Activated CD8-positive, alpha-beta memory T cell treated with anti-CD3 and anti-CD28 coated beads, Interleukin-2, amount 50 U/mL, for 4 hours (primary cell): ENCODE data around the gene HOXD12.

Experiments used
- DNase-seq: peaks from one replicate; pipeline ENCODE4 v3.0.0-alpha.2; 2020

Gene HOXD12

DNA sequence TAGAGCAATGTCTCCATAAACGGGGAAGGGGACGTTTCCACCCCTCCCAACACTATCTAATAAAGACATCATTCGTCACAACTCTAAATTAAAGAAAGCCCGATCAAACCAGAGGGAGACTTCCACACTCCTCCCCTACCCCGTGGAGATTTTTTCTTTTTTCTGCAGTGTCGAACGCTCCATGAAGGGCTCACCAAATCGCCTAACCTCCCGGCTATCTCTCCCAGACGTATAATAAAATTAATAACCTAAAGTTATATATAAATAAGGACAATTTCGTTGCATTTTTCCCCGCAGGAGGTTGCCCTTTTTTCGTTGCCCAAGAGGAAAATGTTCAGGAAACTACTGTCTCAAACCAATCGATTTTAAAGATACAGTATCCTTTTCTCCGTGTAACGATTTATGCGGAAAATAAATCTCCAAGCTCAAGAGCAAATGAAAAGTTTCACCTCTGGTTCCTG lies 18.2 kb upstream of the HOXD12 start:
- no peak for DNase-seq

GRCh38 chr2:176081837-176082524 lies 17.6 kb upstream of the HOXD12 start:
- DNase-seq = no peak

DNA sequence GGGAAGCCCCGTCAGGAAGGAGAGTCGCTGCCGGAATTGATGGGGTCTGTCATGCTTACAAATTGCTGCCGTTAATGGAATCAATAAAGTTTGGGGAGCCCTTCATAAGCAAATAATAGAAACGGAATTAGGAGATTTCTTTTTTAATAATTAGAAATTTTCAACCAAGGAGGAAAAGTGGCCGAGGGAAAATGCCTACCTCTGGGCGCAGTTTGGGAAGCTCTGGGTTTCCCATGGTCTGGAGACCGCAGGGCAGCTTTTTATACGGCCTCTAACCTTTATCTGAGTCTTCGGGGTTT lies 17.1 kb upstream of the HOXD12 start:
- no peak for DNase-seq

DNA sequence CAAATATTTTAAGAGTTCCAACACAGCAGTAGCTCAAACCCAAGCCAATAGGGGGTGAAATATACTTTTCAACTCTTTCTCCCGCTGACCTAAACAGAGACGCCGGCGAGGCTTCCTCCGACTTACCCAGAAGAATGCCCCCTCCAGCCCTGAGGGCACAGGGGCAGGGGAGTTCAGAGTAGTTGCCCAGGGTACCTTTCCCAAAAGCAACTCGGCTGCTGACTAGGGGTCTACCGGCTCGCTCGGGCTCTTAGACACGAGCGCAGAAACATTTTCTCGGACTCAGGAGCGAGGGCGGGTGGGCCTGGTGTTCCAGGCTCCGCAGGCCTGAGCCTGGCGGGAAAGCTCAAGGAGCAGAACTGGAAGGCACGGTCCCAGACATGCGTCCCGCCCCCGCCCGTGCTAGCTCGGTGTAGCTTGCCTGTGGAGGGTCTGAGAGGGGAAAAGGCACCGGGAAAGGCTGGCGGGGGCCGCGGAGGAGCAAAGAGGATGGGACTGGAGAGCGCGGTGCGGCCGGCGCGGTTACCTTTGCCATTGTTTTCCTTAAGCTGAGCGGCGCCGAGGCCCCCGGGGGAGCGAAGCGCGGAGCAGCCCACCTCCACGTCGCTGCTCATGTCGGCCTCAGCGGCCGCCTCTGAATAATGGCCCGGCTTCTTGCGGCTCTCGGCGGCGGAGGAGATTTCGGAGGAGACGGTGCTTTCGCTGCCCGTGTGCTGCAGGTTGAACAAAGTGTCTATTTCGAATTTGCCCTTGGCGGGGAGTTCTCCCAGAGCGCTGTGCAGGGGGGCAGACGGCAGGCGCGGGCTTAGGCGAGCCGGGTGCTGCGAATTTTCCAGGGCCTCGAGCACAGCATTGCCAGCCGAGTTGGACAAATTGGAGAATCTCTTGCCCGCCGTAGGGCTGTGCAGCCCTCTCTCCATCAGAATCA lies 16.5 kb upstream of the HOXD12 start:
- DNase-seq = no peak

- DNase-seq = no peak
These were observed 15.8 kb upstream of the HOXD12 start, which contains the start of gene EVX2 for GRCh38 chr2:176083796-176084261. Gene EVX2 (minus strand): TSS chr2:176083962. CDS start chr2:176083776, 186 bp downstream.

DNA sequence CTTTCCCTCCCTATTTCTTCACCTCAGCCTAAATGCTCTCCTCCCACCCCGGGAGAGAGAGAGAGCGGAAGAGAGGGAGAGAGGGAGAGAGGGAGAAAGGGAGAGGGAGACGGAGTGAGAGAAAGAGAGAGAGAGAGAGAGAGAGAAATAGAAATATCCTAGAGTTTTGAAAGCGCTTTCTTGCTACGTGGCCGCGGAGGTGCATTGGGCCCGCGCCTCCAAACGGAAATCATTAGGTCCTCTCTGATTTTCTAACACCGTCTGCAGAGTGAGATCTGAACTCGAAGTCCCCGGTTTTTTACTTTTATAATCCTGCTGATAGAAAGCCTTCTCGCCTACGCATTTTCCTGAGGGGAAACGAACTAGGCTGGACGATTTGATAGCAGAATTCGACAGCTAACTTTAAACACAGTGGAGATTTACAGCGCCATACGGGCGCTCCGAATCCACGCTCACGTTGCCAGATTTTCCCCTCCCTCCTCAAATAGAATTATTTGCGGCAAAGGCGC lies 14.9 kb upstream of the HOXD12 start:
- DNase-seq = no peak

- no peak for DNase-seq
These were observed 14.3 kb upstream of the HOXD12 start for GRCh38 chr2:176085120-176085788.

- DNase-seq = no peak
These were observed 13.5 kb upstream of the HOXD12 start for GRCh38 chr2:176085861-176086771.

DNA sequence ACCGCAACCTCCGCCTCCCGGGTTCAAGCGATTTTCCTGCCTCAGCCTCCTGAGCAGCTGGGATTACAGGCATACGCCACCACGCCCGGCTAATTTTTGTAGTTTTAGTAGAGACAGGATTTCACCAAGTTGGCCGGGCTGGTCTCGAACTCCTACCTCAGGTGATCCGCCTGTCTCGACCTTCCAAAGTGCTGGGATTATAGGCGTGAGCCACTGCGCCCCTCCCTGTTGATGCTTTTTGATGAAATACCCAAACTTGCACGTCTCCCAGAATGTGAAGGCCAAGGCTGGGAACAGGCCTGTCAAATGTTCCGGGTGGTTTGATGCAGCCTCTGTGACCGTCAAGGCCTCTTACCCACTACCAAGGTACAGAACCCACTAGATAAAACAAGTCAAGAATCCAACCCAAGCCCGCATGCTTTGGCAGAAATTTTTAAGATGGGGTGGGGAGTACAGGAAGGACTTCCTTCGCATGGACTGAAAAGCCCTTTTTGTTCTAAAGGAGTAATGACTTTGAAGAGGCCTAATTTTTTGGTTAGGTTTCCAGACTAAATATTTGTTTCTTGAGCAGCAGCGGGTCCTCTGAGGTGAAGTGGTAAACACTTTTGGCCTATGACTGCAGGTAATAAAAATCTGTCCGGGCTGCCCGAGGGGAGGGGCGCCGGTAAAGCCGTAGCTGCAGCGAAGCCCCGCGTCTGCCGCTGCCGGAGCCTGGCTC lies 12.1 kb upstream of the HOXD12 start:
- DNase-seq = no peak

DNA sequence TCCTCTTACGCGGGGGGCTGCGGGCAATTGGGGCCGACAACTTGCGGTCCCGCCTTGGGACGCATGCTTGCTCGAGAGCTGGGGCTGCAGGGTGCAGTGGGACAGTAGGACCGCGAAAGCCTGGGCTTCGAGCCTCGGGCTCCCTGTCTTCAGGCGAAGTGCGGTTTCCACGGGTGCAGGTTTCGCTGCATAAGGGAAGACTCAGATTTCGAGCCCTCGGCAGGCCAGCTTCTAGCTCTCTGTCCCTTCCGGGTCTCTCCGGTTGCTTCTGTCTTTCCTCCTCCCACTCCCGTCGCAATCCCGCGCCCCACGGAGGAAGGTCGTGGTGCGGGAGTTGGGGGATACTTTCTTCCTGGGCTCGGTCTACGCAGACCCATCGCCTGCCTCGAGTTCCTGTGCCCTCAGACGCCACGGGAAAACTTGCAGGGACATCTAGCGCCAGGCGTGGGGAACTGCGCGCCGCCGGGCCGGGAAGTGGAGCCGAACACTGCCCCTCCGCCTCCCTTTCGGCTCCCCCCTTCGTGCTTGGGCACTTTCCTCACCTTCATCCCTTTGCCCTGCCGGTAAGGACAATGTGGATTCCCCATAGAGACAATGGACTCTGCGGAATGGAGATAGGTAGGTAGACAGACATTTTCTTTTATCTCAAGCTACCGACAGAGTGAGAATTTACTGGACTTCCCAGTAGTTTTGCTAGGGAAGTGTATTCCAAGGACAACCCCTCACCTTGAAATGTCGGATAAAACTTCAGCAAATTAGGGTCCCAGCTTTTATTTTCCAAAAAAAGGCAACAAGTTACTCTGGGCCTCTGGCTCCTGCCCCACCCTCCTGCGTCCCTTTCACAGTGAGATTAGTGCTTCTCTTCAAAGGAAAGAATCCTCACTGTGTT lies 11.3 kb upstream of the HOXD12 start:
- DNase-seq = no peak

- no peak for DNase-seq
These were observed 10.4 kb upstream of the HOXD12 start for GRCh38 chr2:176088937-176089842.

DNA sequence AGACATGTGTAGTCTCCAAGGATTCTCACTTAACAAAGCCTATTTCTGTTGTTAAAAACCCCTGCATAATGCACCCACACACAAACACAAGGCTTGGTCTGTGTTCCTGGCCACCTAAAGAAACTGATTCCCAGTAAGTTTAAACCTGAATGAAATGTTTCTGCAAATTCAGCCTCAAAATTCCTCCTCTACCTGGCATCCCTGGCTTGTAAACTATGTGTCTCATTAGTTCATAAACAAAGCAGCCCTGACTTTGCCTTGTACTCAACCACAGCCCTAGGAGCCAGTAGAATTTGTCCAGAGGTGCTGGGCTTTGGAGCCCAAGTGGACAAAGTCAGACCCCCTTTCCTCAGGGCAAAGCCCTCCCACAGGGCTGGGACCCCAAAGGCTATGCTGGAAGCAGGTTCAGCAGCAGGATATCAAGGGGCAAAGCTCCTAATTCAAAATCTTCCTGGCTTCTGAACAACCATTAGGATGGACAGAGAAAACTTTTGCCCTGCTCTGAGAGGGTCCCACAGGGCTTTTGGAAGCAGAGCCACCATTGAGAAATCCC lies 9.7 kb upstream of the HOXD12 start:
- no peak for DNase-seq

DNA sequence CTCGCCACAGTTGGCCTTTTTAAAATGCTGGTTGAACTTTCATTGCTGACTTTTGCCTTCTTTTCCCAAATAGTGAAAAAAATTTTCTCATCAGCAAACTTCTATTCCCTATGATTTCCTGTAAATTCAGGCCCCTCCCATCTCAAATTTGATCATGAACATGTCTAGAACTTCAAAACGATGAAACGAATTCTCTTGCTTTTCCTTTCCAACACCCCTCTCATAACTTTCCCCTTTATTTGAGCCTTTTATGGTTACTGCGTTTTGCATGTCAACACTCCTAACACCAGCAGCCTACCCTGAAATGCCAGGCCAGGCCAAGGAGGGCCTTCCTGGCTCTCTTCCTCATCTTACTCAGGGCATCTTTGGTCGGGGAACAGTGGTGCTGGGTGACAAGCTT lies 8.7 kb upstream of the HOXD12 start:
- no peak for DNase-seq

DNA sequence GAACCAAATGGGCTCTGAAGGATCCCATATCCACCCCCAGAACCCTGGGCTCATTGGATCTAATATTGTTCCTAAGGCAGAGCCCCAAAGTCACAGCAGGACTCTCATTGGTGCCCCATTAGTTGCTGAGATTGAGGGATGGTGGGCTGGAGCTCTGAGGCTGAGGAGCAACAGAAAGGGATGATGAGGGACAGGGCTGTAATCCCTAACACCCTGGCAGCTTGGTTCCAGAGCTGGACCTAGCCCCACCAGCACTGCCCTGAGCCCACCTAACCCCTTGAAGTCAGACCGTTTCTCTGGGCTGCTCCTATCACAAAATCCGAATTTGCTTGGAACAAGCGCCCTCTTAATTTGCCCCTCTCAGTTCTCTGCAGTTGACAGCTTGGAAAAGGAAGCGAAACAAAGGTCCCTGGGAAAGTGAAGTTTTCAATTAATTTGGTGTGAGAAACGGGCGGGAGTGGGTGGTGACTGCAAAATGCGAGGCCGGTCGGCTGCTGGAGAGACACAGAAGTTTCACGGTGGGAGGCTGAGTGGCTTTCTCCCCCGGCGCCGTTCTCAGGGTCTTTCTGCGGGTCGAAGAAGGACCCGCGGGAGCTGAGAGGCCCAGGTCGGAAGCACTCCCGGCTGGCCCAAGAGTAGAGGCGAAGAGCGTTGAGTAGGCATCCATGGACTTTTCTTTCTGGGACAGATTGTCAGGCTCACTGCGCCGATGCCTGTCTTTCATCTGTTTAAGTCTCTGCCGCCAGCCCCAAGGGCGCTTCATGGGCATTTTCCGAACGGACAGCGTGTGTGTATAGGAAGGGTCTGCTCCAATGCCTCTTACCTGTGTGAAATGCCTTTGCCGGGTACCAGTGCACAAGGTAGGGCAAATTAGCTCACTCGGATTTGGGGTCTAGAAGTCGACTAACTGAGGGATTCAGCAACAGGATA lies 8.0 kb upstream of the HOXD12 start:
- no peak for DNase-seq

DNA sequence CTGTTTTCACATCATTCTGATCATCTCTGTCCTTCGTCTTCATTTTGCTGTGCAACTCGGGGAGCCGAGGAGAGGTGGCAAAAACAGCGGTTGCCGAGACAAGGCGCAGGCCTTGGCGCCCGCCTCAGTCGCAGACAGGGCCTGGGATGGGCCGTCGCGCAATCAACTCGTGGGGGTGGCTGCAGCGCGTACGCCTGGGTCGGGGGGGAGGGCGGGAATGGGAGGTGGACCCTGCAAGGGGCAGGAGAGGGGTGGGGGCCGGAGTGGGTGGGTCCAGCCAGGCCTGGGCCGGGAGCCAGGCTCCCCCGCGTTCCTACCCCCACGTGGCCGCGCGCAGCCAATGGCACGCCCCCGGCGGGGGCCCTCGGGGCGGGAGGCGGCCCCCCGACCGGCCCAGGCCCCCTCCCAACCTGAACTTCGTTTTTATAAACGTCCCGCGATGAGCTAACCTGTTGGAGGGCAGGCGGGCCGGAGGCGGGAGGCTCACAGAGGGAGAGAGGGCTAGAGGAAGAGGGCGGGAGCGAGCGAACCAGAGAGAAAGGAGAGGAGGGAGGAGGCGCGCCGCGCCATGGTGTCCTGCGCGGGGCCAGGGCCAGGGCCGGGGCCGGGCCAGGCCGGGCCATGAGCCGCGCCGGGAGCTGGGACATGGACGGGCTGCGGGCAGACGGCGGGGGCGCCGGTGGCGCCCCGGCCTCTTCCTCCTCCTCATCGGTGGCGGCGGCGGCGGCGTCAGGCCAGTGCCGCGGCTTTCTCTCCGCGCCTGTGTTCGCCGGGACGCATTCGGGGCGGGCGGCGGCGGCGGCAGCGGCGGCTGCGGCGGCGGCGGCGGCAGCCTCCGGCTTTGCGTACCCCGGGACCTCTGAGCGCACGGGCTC lies 7.1 kb upstream of the HOXD12 start, which contains the start of gene HOXD13:
TSS of gene HOXD13 (plus strand) at position 452 of the 875 bp plus-strand sequence. CDS start at position 622, 170 bp downstream.
- DNase-seq = no peak

DNA sequence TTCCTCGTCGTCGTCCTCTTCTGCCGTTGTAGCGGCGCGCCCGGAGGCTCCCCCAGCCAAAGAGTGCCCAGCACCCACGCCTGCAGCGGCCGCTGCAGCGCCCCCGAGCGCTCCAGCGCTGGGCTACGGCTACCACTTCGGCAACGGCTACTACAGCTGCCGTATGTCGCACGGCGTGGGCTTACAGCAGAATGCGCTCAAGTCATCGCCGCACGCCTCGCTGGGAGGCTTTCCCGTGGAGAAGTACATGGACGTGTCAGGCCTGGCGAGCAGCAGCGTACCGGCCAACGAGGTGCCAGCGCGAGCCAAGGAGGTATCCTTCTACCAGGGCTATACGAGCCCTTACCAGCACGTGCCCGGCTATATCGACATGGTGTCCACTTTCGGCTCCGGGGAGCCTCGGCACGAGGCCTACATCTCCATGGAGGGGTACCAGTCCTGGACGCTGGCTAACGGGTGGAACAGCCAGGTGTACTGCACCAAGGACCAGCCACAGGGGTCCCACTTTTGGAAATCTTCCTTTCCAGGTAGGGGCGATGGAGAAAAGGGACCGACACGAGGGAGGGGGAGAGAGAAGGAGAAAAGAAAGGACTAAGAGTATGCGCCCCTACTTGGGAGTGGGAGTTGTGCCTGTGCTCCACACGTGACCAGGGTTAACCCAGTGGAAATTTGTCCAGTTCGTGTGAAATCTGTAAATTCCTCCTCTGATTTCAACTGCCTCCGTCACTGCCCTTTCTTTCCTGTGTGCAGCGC lies 6.3 kb upstream of the HOXD12 start:
- DNase-seq = no peak
